ENCODE results near the gene FARS2. TPM values are rescaled to one million over a fixed set of nuclear protein-coding genes. Genes with fewer than 3 reads are reported as not detected.
"Not testable (repeated sequence)": the region's sequence is repeated elsewhere in the genome, so short reads cannot be mapped to it uniquely, and the experiment has no call there.

Gene FARS2
- total and polyA plus RNA-seq, 2 of the 13 experiments (the other 11 are each of a cell fraction or from before 2014, with no cell fraction given), result 15.4 to 26.0 TPM

DNA sequence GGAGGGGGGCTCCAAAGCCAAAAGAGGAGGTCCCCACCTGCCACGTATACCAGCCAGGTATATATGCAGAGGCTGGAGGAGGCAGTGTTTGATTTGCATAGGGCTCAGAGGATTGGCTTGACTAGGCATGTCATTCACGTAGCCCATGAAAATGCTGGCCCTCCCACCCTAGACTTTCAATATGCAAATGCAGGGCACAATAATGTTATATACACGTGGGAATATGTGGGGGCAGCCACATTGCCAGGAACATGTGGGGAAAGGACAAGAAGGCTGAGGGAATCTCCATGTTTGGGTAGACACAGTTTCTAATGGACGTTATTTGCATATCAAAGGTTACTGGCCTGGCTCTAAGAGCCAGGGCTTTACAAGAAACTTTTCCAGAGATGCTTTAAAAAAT is 301.8 kb downstream of the FARS2 start (continued):
- no peak for TF ChIP-seq ZHX1 (CRISPR knock-in tag; IDR thresholded peaks at IDR 0.05; ENCODE audit: low read depth)
- no peak for TF ChIP-seq PHF8 (CRISPR knock-in tag; IDR thresholded peaks at IDR 0.05)
- TF ChIP-seq KLF9 (CRISPR knock-in tag; IDR thresholded peaks at IDR 0.05; ENCODE audit: low read depth), result no peak
- TF ChIP-seq PCBP1 (IDR thresholded peaks at IDR 0.05; ENCODE audit: borderline replicate concordance, low read depth, low read length), result no peak
- TF ChIP-seq, protein P1, sequence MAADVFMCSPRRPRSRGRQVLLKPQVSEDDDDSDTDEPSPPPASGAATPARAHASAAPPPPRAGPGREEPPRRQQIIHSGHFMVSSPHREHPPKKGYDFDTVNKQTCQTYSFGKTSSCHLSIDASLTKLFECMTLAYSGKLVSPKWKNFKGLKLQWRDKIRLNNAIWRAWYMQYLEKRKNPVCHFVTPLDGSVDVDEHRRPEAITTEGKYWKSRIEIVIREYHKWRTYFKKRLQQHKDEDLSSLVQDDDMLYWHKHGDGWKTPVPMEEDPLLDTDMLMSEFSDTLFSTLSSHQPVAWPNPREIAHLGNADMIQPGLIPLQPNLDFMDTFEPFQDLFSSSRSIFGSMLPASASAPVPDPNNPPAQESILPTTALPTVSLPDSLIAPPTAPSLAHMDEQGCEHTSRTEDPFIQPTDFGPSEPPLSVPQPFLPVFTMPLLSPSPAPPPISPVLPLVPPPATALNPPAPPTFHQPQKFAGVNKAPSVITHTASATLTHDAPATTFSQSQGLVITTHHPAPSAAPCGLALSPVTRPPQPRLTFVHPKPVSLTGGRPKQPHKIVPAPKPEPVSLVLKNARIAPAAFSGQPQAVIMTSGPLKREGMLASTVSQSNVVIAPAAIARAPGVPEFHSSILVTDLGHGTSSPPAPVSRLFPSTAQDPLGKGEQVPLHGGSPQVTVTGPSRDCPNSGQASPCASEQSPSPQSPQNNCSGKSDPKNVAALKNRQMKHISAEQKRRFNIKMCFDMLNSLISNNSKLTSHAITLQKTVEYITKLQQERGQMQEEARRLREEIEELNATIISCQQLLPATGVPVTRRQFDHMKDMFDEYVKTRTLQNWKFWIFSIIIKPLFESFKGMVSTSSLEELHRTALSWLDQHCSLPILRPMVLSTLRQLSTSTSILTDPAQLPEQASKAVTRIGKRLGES (CRISPR knock-in tag; IDR thresholded peaks at IDR 0.05; ENCODE audit: borderline replicate concordance), result no peak
- TF ChIP-seq ZBTB33 (CRISPR knock-in tag; IDR thresholded peaks at IDR 0.05), result no peak
- no peak for TF ChIP-seq ZFP37 (CRISPR knock-in tag; IDR thresholded peaks at IDR 0.05; ENCODE audit: borderline replicate concordance)
- TF ChIP-seq, protein P2, sequence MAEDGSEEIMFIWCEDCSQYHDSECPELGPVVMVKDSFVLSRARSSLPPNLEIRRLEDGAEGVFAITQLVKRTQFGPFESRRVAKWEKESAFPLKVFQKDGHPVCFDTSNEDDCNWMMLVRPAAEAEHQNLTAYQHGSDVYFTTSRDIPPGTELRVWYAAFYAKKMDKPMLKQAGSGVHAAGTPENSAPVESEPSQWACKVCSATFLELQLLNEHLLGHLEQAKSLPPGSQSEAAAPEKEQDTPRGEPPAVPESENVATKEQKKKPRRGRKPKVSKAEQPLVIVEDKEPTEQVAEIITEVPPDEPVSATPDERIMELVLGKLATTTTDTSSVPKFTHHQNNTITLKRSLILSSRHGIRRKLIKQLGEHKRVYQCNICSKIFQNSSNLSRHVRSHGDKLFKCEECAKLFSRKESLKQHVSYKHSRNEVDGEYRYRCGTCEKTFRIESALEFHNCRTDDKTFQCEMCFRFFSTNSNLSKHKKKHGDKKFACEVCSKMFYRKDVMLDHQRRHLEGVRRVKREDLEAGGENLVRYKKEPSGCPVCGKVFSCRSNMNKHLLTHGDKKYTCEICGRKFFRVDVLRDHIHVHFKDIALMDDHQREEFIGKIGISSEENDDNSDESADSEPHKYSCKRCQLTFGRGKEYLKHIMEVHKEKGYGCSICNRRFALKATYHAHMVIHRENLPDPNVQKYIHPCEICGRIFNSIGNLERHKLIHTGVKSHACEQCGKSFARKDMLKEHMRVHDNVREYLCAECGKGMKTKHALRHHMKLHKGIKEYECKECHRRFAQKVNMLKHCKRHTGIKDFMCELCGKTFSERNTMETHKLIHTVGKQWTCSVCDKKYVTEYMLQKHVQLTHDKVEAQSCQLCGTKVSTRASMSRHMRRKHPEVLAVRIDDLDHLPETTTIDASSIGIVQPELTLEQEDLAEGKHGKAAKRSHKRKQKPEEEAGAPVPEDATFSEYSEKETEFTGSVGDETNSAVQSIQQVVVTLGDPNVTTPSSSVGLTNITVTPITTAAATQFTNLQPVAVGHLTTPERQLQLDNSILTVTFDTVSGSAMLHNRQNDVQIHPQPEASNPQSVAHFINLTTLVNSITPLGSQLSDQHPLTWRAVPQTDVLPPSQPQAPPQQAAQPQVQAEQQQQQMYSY (CRISPR knock-in tag; IDR thresholded peaks at IDR 0.05), result no peak

DNA sequence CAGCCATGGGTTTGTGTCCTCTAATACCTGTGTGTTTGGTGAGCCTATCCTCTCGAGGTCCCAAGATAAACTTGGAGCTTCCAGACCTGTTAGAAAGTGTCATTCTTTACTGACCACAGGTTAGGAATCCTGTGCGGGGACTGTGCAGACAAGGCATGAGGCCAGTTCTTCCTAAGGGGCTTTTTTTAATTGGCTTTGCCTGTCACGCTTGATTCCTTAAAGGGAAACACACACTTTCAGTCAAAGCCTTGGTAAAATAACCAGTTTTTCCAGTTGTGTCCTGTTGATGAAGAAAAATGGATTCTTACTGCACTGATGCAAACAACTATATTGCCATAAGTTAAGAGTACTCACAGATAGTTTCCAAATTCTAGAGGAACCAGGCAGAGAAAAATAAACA is 303.4 kb downstream of the FARS2 start:
- H4K20me1 ChIP-seq (ENCODE audit: insufficient read depth, low read length); FAIRE-seq; H3K4me3 ChIP-seq (replicated peaks in 1 of 3; ENCODE audit: insufficient read depth in 1 of 3, low read depth in 2 of 3, low read length in 3 of 3); H3K79me2 ChIP-seq (ENCODE audit: insufficient read depth, low read length); ATAC-seq; H3K27ac ChIP-seq (ENCODE audit: extremely low read length, insufficient read depth, low read length); H3K4me2 ChIP-seq (ENCODE audit: low read depth, low read length); BruUV-seq (replicated peaks); POLR2A ChIA-PET; CTCF ChIA-PET (ENCODE audit: low intra/inter-chr PET ratio, low total read pairs); H3K9me3 ChIP-seq (ENCODE audit: low read length); H3K9ac ChIP-seq (ENCODE audit: insufficient read depth, low read depth, low read length); H2AFZ ChIP-seq (ENCODE audit: low read length); DNase-seq (ENCODE audit: low spot score); H3K36me3 ChIP-seq (replicated peaks in 1 of 2; ENCODE audit: control insufficient read depth in 1 of 2, insufficient read depth in 2 of 2, low read length in 2 of 2); H3K27me3 ChIP-seq (ENCODE audit: control insufficient read depth in 1 of 2, insufficient read depth in 2 of 2, low read length in 2 of 2); intact Hi-C loops (cut with micrococcal nuclease; ENCODE audit: unreplicated experiment); in situ Hi-C loops (cut with HindIII; ENCODE audit: extremely low pct_ligation_motif_present, low pct_unique_long_range_greater_than_20kb): not testable (repeated sequence)
- H3K4me1 ChIP-seq (ENCODE audit: insufficient read depth, low read length), result peaks cover 11% of the 10 kb centered on the region; the same call in 1 of the 2 replicates
- 89% methylated on average over 3 of the region's 3 CpGs for WGBS (ENCODE audit: low lambda C conversion rate)

All from HepG2 (cell line).